Esophagus muscularis mucosa (tissue), 3 donors: ENCODE results near the gene NPTXR.

Experiments
- POLR2AphosphoS5 ChIP-seq, 2 donors: sonication (generic); formaldehyde crosslinking; IDR thresholded peaks; one replicate each; pipeline ENCODE4 v1.6.1; 2017; ENCODE audit warnings: antibody characterized with exemption in 2 of 2
- TF ChIP-seq, protein P1 (sequence below), 3 experiments: fragments of 200-600 bp in 2 of 3; fragments of 450-650 bp in 1 of 3; sonication (generic) in 2 of 3; IDR thresholded peaks; one replicate each; pipeline ENCODE4 v1.5.1; 2017 to 2019; ENCODE audit warnings: antibody characterized with exemption in 3 of 3, mild to moderate bottlenecking in 2 of 3, moderate library complexity in 1 of 3

DNA sequence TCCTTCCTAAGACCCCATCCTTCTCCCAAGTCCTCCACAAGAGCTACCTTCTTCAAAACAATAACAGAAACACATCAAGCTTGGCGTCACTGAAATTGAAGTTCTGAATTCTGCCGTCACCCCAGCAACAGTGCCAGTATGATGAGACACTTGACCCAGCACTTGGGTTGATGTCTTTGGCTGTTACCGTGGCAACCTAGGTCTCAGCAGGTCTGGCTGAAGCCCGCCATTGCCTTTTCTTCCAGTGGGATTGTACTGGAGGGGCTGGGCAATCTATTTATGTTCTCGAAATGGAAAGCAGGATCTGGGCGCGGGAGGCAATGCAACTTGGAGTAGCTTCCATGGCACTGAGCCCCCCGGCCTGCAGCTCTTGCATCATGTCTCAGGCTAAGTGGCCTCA is 23.8 kb downstream of the NPTXR start:
- TF ChIP-seq, protein P1, sequence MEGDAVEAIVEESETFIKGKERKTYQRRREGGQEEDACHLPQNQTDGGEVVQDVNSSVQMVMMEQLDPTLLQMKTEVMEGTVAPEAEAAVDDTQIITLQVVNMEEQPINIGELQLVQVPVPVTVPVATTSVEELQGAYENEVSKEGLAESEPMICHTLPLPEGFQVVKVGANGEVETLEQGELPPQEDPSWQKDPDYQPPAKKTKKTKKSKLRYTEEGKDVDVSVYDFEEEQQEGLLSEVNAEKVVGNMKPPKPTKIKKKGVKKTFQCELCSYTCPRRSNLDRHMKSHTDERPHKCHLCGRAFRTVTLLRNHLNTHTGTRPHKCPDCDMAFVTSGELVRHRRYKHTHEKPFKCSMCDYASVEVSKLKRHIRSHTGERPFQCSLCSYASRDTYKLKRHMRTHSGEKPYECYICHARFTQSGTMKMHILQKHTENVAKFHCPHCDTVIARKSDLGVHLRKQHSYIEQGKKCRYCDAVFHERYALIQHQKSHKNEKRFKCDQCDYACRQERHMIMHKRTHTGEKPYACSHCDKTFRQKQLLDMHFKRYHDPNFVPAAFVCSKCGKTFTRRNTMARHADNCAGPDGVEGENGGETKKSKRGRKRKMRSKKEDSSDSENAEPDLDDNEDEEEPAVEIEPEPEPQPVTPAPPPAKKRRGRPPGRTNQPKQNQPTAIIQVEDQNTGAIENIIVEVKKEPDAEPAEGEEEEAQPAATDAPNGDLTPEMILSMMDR (IDR thresholded peaks at IDR 0.05): no peak
- TF ChIP-seq POLR2AphosphoS5 (IDR thresholded peaks at IDR 0.05): no peak
